Ovary (tissue), 9 donors: ENCODE measurements around the gene MRPL55. TPM values are rescaled to one million over a fixed set of nuclear protein-coding genes. Genes with fewer than 3 reads are reported as not detected.

Experiments
- DNase-seq, 5 donors: peaks; one replicate each; pipeline ENCODE4 v3.0.0-alpha.2; 2019 to 2020
- H3K27ac ChIP-seq, 2 donors: fragments of 200-600 bp; one replicate each; pipeline versions ENCODE4 v1.5.1 to v1.8.0; 2019 to 2022
- H3K27me3 ChIP-seq: fragments of 200-600 bp; one replicate; pipeline ENCODE4 v1.8.0; 2022
- H3K36me3 ChIP-seq: fragments of 200-600 bp; sonication (generic); one replicate; pipeline ENCODE4 v1.5.1; 2019
- H3K4me1 ChIP-seq: one replicate; pipeline ENCODE4 v1.8.1; 2013; ENCODE audit warnings: mild to moderate bottlenecking, moderate library complexity; ENCODE audit not compliant: insufficient read depth
- H3K4me3 ChIP-seq: fragments of 200-600 bp; sonication (generic); one replicate; pipeline ENCODE4 v1.5.1; 2017
- H3K9me3 ChIP-seq, 2 donors: fragments of 200-600 bp in 1 of 2; sonication (generic) in 1 of 2; one replicate each; pipeline versions ENCODE4 v1.5.1 to v1.8.1; 2013 to 2019; ENCODE audit warnings: mild to moderate bottlenecking in 1 of 2, moderate library complexity in 1 of 2
- CTCF ChIP-seq, 3 donors: fragments of 450-650 bp in 2 of 3; fragments of 200-600 bp in 1 of 3; IDR thresholded peaks; one replicate each; pipeline versions ENCODE4 v1.5.1 to v1.8.0; 2016 to 2022; ENCODE audit warnings: antibody characterized with exemption in 3 of 3, mild to moderate bottlenecking in 1 of 3
- EP300 ChIP-seq: sonication (generic); formaldehyde crosslinking; IDR thresholded peaks from one replicate; pipeline ENCODE4 v1.6.1; 2017; ENCODE audit warnings: antibody characterized with exemption
- POLR2A ChIP-seq: fragments of 450-650 bp; IDR thresholded peaks from one replicate; pipeline ENCODE4 v1.6.1; 2017; ENCODE audit warnings: antibody characterized with exemption, mild to moderate bottlenecking, moderate library complexity
- WGBS, 3 donors: extraction: QIAGEN DNeasy Blood & Tissue Kit in 1 of 3; methylation state at CpG; one replicate each; pipeline versions ENCODE4 v1.1.5 to v1.1.7; 2013 to 2017; 5-methylcytosine and 5-hydroxymethylcytosine counted together
- intact Hi-C, 4 donors: fragments of 100-400 bp; cut with DNase I; formaldehyde crosslinking; loops; one replicate each; pipeline versions ENCODE4 v1.11.0 to v1.15.1; 2022 to 2023
- polyA plus RNA-seq, 2 donors: library from polyadenylated mRNA; stranded (reverse); fragments of 200-250 nt in 1 of 2; fragments of 350-450 nt in 1 of 2; fragmentation: Illumina TruSeq in 1 of 2; extraction: RNeasy Lipid Tissue Mini Kit (QIAGEN cat#74804) in 1 of 2; gene quantifications; one replicate each; pipeline ENCODE4 v1.2.3, GENCODE V29; 2013 to 2014
- total RNA-seq, 7 donors: library from RNA; depleted of rRNA in 2 of 7; stranded (reverse); fragments of >200 nt in 2 of 7; fragmentation: NEBNext Ultra II Directional in 3 of 7; extraction: Animal tissue kit (Norgen Biotek cat#: 25700) in 3 of 7; gene quantifications; one replicate each; pipeline versions ENCODE4 v1.1.0 to v1.2.4, GENCODE V29; 2016 to 2023
- donor health status: DM: no; HTN: no; CAD: no; lungs with moderate emphysema.
- donor health status: DM: no; HTN: no; CAD: no.
- donor health status: Bipolar disorder and iron deficiency.
- donor health status: DM: yes; HTN: yes; CAD: no.
- donor health status: DM: no; HTN: no; CAD: no.
- donor health status: DM: yes; HTN: yes; CAD: no.

Gene MRPL55
- total and polyA plus RNA-seq, 9 donors, result 14.6 to 98.5 (median 43.3) TPM

- TF ChIP-seq CTCF (IDR thresholded peaks at IDR 0.05) (no peak), EP300 (no peak), POLR2A (no peak)
- H3K4me3 ChIP-seq, result no peak overlapping the region
- no peaks in the 10 kb centered on the region for H3K27me3 ChIP-seq
- intact Hi-C loops, result no loop called here
- no peaks in the 10 kb centered on the region for H3K9me3 ChIP-seq
- H3K36me3 ChIP-seq, result no peaks in the 10 kb centered on the region
- peak in 1 of 5 donors; percentile 13 for DNase-seq
- no peak overlapping the region for H3K27ac ChIP-seq
- 91 to 94% (median 92%) methylated on average over 12 to 13 of the region's 13 CpGs for WGBS, 3 donors
- no peaks in the 10 kb centered on the region for H3K4me1 ChIP-seq
Observed at GRCh38 chr1:228096416-228097332, 12.4 kb downstream of the MRPL55 start.

GRCh38 chr1:228095938-228096337 lies 13.2 kb downstream of the MRPL55 start:
- TF ChIP-seq POLR2A (no peak), CTCF (IDR thresholded peaks at IDR 0.05) (no peak), EP300 (no peak)
- no peak overlapping the region for H3K4me3 ChIP-seq
- peak in 1 of 5 donors; percentile 16 for DNase-seq
- no peaks in the 10 kb centered on the region for H3K27me3 ChIP-seq
- WGBS, 3 donors, result 88 to 96% (median 91%) methylated on average over 8 of the region's 8 CpGs
- no peaks in the 10 kb centered on the region for H3K9me3 ChIP-seq
- H3K27ac ChIP-seq, result no peak overlapping the region
- H3K4me1 ChIP-seq, result no peaks in the 10 kb centered on the region
- no peaks in the 10 kb centered on the region for H3K36me3 ChIP-seq
- intact Hi-C loops, result no loop called here

GRCh38 chr1:228095161-228095560 lies 13.9 kb downstream of the MRPL55 start:
- H3K9me3 ChIP-seq, result no peaks in the 10 kb centered on the region
- H3K4me3 ChIP-seq, result no peak overlapping the region
- H3K27ac ChIP-seq, result no peak overlapping the region
- 93 to 97% (median 93%) methylated on average over 4 of the region's 4 CpGs for WGBS, 3 donors
- intact Hi-C loops, result no loop called here
- no peak for DNase-seq
- H3K4me1 ChIP-seq, result peaks cover 6% of the 10 kb centered on the region
- H3K27me3 ChIP-seq, result no peaks in the 10 kb centered on the region
- TF ChIP-seq EP300 (no peak), CTCF (IDR thresholded peaks at IDR 0.05) (no peak), POLR2A (no peak)
- no peaks in the 10 kb centered on the region for H3K36me3 ChIP-seq

- no peak for TF ChIP-seq EP300
- intact Hi-C loops, result no loop called here
- no peaks in the 10 kb centered on the region for H3K36me3 ChIP-seq
- no peak overlapping the region for H3K4me3 ChIP-seq
- H3K27me3 ChIP-seq, result no peaks in the 10 kb centered on the region
- WGBS, 3 donors, result 90 to 96% (median 92%) methylated on average over 13 of the region's 13 CpGs
- peak in 2 of 5 donors; percentile 4 to 8 for DNase-seq
- H3K9me3 ChIP-seq, result no peaks in the 10 kb centered on the region
- H3K27ac ChIP-seq, result no peak overlapping the region
- H3K4me1 ChIP-seq, result peaks cover 13% of the 10 kb centered on the region
Observed at GRCh38 chr1:228094432-228095016, 14.6 kb downstream of the MRPL55 start.
